Kidney epithelial cell (primary cell): Measurements from ENCODE around the gene CFAP65. TPM values are rescaled to one million over a fixed set of nuclear protein-coding genes. Genes with fewer than 3 reads are reported as not detected.

Experiments
- DNase-seq: peaks from one replicate; pipeline ENCODE4 v3.0.0-alpha.2; 2010; ENCODE audit warnings: low read depth
- H3K27me3 ChIP-seq: 2 replicates; pipeline ENCODE4 v1.6.0; 2011; ENCODE audit warnings: low read length; ENCODE audit not compliant: control insufficient read depth, insufficient read depth
- H3K36me3 ChIP-seq: 2 replicates; pipeline ENCODE4 v1.5.1; 2011; ENCODE audit warnings: low read length; ENCODE audit not compliant: control insufficient read depth, insufficient read depth
- H3K4me3 ChIP-seq: 2 replicates; pipeline ENCODE4 v1.5.1; 2011; ENCODE audit warnings: low read depth, mild to moderate bottlenecking, control low read depth, low read length
- CTCF ChIP-seq: IDR thresholded peaks from 2 replicates; pipeline ENCODE4 v1.5.1; 2011; ENCODE audit warnings: mild to moderate bottlenecking, moderate library complexity, low read length, control low read depth, inconsistent platforms; ENCODE audit not compliant: insufficient read depth, poor library complexity, severe bottlenecking
- total RNA-seq: library from RNA; depleted of rRNA; stranded (reverse); fragments of >200 nt; gene quantifications from 2 replicates; pipeline ENCODE4 v1.2.3, GENCODE V29; 2015

CFAP65 gene
- total RNA-seq, 1 donor from 2014 or later: not detected

GRCh38 chr2:218988164-218988563, 53.2 kb downstream of the CFAP65 start:
- no peaks in the 10 kb centered on the region for H3K36me3 ChIP-seq
- TF ChIP-seq CTCF: no peak
- peaks cover 91% of the 10 kb centered on the region for H3K27me3 ChIP-seq
- no peak for DNase-seq
- no peak overlapping the region for H3K4me3 ChIP-seq

GRCh38 chr2:218986148-218986761, 55.1 kb downstream of the CFAP65 start:
- no peaks in the 10 kb centered on the region for H3K36me3 ChIP-seq
- no peak overlapping the region for H3K4me3 ChIP-seq
- TF ChIP-seq CTCF: no peak
- no peak for DNase-seq
- peaks cover 91% of the 10 kb centered on the region for H3K27me3 ChIP-seq

- Histone ChIP-seq H3K27me3 (peaks cover 90% of the 10 kb centered on the region), H3K36me3 (no peaks in the 10 kb centered on the region), H3K4me3 (no peak overlapping the region)
- no peak for TF ChIP-seq CTCF
- no peak for DNase-seq
These were observed 55.8 kb downstream of the CFAP65 start for GRCh38 chr2:218985325-218986091.

- TF ChIP-seq CTCF: no peak
- no peaks in the 10 kb centered on the region for H3K36me3 ChIP-seq
- DNase-seq: no peak
- H3K27me3 ChIP-seq: peaks cover 89% of the 10 kb centered on the region
- no peak within 1 kb of the TSS for H3K4me3 ChIP-seq
These were observed 56.3 kb downstream of the CFAP65 start, which contains the start of gene FEV for GRCh38 chr2:218985021-218985324. Gene FEV (minus strand): TSS chr2:218985184. CDS start chr2:218985075, 109 bp downstream.

GRCh38 chr2:218984239-218985020, 56.9 kb downstream of the CFAP65 start:
- TF ChIP-seq CTCF: no peak
- Histone ChIP-seq H3K36me3 (no peaks in the 10 kb centered on the region), H3K27me3 (peaks cover 87% of the 10 kb centered on the region), H3K4me3 (no peak overlapping the region)
- no peak for DNase-seq

- Histone ChIP-seq H3K4me3 (no peak overlapping the region), H3K36me3 (no peaks in the 10 kb centered on the region), H3K27me3 (peaks cover 82% of the 10 kb centered on the region)
- DNase-seq: no peak
- no peak for TF ChIP-seq CTCF
These were observed 57.4 kb downstream of the CFAP65 start for GRCh38 chr2:218983934-218984238.
